GM12878 (cell line): Measurements from ENCODE around the gene KIRREL2. TPM values are rescaled to one million over a fixed set of nuclear protein-coding genes. Genes with fewer than 3 reads are reported as not detected.

Source experiments
- ATF3 ChIP-seq: IDR thresholded peaks from 2 replicates; pipeline ENCODE4 v1.6.1; 2011; ENCODE audit warnings: low read depth, mild to moderate bottlenecking, low read length, moderate library complexity, borderline replicate concordance; ENCODE audit errors: extremely low read depth
- BCL11A ChIP-seq: IDR thresholded peaks from 2 replicates; pipeline ENCODE4 v1.6.1; 2011; ENCODE audit warnings: low read depth, low read length
- BMI1 ChIP-seq: fragments of 450-650 bp; IDR thresholded peaks from 2 replicates; pipeline ENCODE4 v1.6.1; 2016; ENCODE audit warnings: mild to moderate bottlenecking, moderate library complexity, borderline replicate concordance
- CBFB ChIP-seq: IDR thresholded peaks from 2 replicates; pipeline ENCODE4 v1.6.1; 2016; ENCODE audit warnings: antibody characterized with exemption, low read depth
- CEBPZ ChIP-seq: fragments of 150-350 bp; IDR thresholded peaks from 2 replicates; pipeline ENCODE4 v1.6.1; 2016; ENCODE audit warnings: low read depth, low read length
- E2F4 ChIP-seq: IDR thresholded peaks from 2 replicates; pipeline ENCODE4 v1.6.1; 2012; ENCODE audit warnings: low read depth, low read length, improper control_type of control experiment
- E4F1 ChIP-seq: fragments of 450-650 bp; IDR thresholded peaks from 2 replicates; pipeline ENCODE4 v1.6.1; 2018; ENCODE audit warnings: borderline replicate concordance, mild to moderate bottlenecking; ENCODE audit not compliant: partially characterized antibody
- ESRRA ChIP-seq: IDR thresholded peaks from 2 replicates; pipeline ENCODE4 v1.6.1; 2012; ENCODE audit warnings: mild to moderate bottlenecking, low read length, improper control_type of control experiment
- GABPA ChIP-seq: IDR thresholded peaks from 2 replicates; pipeline ENCODE4 v1.6.1; 2014; ENCODE audit warnings: antibody characterized with exemption, low read depth, mild to moderate bottlenecking, inconsistent platforms
- GATAD2B ChIP-seq: fragments of 450-650 bp; conservative IDR thresholded peaks from 2 replicates; pipeline ENCODE4 v1.6.1; 2017; ENCODE audit warnings: low read depth, mild to moderate bottlenecking, moderate library complexity
- HDAC2 ChIP-seq: fragments of 200-600 bp; sonication (generic); IDR thresholded peaks from 2 replicates; pipeline ENCODE4 v1.6.1; 2017
- HDAC6 ChIP-seq: fragments of 200-600 bp; sonication (generic); IDR thresholded peaks from one replicate; pipeline ENCODE4 v1.8.0; 2017; ENCODE audit warnings: antibody characterized with exemption; ENCODE audit not compliant: unreplicated experiment
- LARP7 ChIP-seq: fragments of 450-650 bp; IDR thresholded peaks from 2 replicates; pipeline ENCODE4 v1.6.1; 2017; ENCODE audit warnings: mild to moderate bottlenecking
- MAX ChIP-seq: IDR thresholded peaks from 2 replicates; pipeline ENCODE4 v1.6.1; 2012; ENCODE audit warnings: low read depth, low read length, improper control_type of control experiment
- MEF2B ChIP-seq: fragments of 450-650 bp; IDR thresholded peaks from 2 replicates; pipeline ENCODE4 v1.6.1; 2018; ENCODE audit warnings: mild to moderate bottlenecking, moderate library complexity; ENCODE audit not compliant: partially characterized antibody, poor library complexity, severe bottlenecking
- NBN ChIP-seq: fragments of 450-650 bp; IDR thresholded peaks from 2 replicates; pipeline ENCODE4 v1.6.1; 2016
- NRF1 ChIP-seq: conservative IDR thresholded peaks from 2 replicates; pipeline ENCODE4 v1.6.1; 2011; ENCODE audit warnings: mild to moderate bottlenecking, low read depth, low read length, improper control_type of control experiment
- POLR2A ChIP-seq: IDR thresholded peaks from 2 replicates; pipeline ENCODE4 v1.6.1; 2011; ENCODE audit warnings: low read depth, mild to moderate bottlenecking, low read length
- RAD51 ChIP-seq: fragments of 450-650 bp; IDR thresholded peaks from 2 replicates; pipeline ENCODE4 v1.6.1; 2016; ENCODE audit warnings: moderate library complexity, mild to moderate bottlenecking, inconsistent platforms
- RB1 ChIP-seq: fragments of 450-650 bp; formaldehyde crosslinking; IDR thresholded peaks from 2 replicates; pipeline ENCODE4 v1.6.1; 2017; ENCODE audit warnings: mild to moderate bottlenecking, borderline replicate concordance
- RELB ChIP-seq: fragments of 450-650 bp; IDR thresholded peaks from 2 replicates; pipeline ENCODE4 v1.6.1; 2017; ENCODE audit warnings: low read depth, mild to moderate bottlenecking, moderate library complexity
- SREBF1 ChIP-seq: IDR thresholded peaks from 2 replicates; pipeline ENCODE4 v1.6.1; 2012; ENCODE audit warnings: mild to moderate bottlenecking, low read length
- SREBF2 ChIP-seq: IDR thresholded peaks from 2 replicates; pipeline ENCODE4 v1.6.1; 2012; ENCODE audit warnings: mild to moderate bottlenecking, low read length
- polyA plus RNA-seq, 11 experiments: library from polyadenylated mRNA; depleted of rRNA in 4 of 11; unstranded in 6 of 11; stranded (reverse) in 5 of 11; fragments of >200 nt; fragmentation: Nextera tagmentation in 4 of 11; fragmentation: Illumina TruSeq in 1 of 11; extraction: Ambion mirVana in 4 of 11; extraction: Trizol in 1 of 11; gene quantifications; 1 replicate in 1 of 11; 2 replicates in 10 of 11; pipeline versions ENCODE4 v1.2.1 to v1.2.3, GENCODE V29; 2011 to 2016; ENCODE audit warnings: inconsistent platforms in 2 of 11, missing spikeins in 2 of 11, low read depth in 1 of 11
- total RNA-seq, 4 experiments: library from RNA; depleted of rRNA in 3 of 4; stranded (reverse); fragments of >200 nt in 3 of 4; fragmentation: Illumina TruSeq in 1 of 4; extraction: Trizol in 1 of 4; gene quantifications; 2 replicates each; pipeline versions ENCODE4 v1.2.1 to v1.2.3, GENCODE V29; 2013 to 2021

KIRREL2 gene
- total and polyA plus RNA-seq, 10 of the 15 experiments (the other 5 are each of a cell fraction or from before 2014, with no cell fraction given): 0.03 to 0.06 TPM; not detected in 8

GRCh38 chr19:35903550-35904179 is 47.0 kb downstream of the KIRREL2 start (continued):
- TF ChIP-seq RB1 (peak; percentile 53; the same call in 1 of the 2 replicates), ESRRA (no peak), BMI1 (no peak), MEF2B (peak; percentile 99), HDAC6 (no peak), E2F4 (no peak), POLR2A (peak; percentile 87), CBFB (peak; percentile 71), RELB (peak; percentile 91), MAX (peak; percentile 93), ATF3 (no peak), BCL11A (0 out of 2 replicates have a peak, but pooled peaks have one; percentile 14), GATAD2B (peak; percentile 90), LARP7 (no peak; the same call in 1 of the 2 replicates), E4F1 (no peak), NRF1 (peak; percentile 26; the same call in 1 of the 2 replicates), HDAC2 (no peak), GABPA (peak; percentile 75), CEBPZ (no peak), RAD51 (peak; percentile 28; the same call in 1 of the 2 replicates), SREBF1 (no peak), NBN (peak; percentile 92), SREBF2 (no peak)
